Measurements from ENCODE around the gene TEX12.
"Not testable (repeated sequence)": the region's sequence is repeated elsewhere in the genome, so short reads cannot be mapped to it uniquely, and the experiment has no call there.

Gene TEX12

GRCh38 chr11:112162761-112163546, 4.2 kb upstream of the TEX12 start:
- in situ Hi-C loops (cut with HindIII; ENCODE audit: low pct_ligation_motif_present, low pct_unique_long_range_greater_than_20kb, low sequenced_read_pairs), result no loop called here
- no peak for DNase-seq

GRCh38 chr11:112163875-112164685, 3.1 kb upstream of the TEX12 start, which contains the start of gene IL18:
Gene IL18, minus strand, starts transcription at chr11:112164094. Its CDS starts 9,041 bp downstream, at chr11:112155053.
- in situ Hi-C loops (cut with HindIII; ENCODE audit: low pct_ligation_motif_present, low pct_unique_long_range_greater_than_20kb, low sequenced_read_pairs), result no loop called here
- peak; percentile 89 for DNase-seq

GRCh38 chr11:112165049-112165448, 2.1 kb upstream of the TEX12 start:
- in situ Hi-C loops (cut with HindIII; ENCODE audit: low pct_ligation_motif_present, low pct_unique_long_range_greater_than_20kb, low sequenced_read_pairs), result no loop called here
- no peak for DNase-seq

- DNase-seq, result no peak
- in situ Hi-C loops (cut with HindIII; ENCODE audit: low pct_ligation_motif_present, low pct_unique_long_range_greater_than_20kb, low sequenced_read_pairs), result no loop called here
Measured at GRCh38 chr11:112166562-112166961, 610 bp upstream of the TEX12 start.

- no peak for DNase-seq
- in situ Hi-C loops (cut with HindIII; ENCODE audit: low pct_ligation_motif_present, low pct_unique_long_range_greater_than_20kb, low sequenced_read_pairs), result no loop called here
Measured at GRCh38 chr11:112172362-112172994, 5.3 kb downstream of the TEX12 start.

GRCh38 chr11:112173152-112173551, 6.0 kb downstream of the TEX12 start:
- DNase-seq, result no peak
- in situ Hi-C loops (cut with HindIII; ENCODE audit: low pct_ligation_motif_present, low pct_unique_long_range_greater_than_20kb, low sequenced_read_pairs), result no loop called here

GRCh38 chr11:112174789-112175598, 7.8 kb downstream of the TEX12 start, which contains the start of gene BCO2:
Gene BCO2, plus strand, starts transcription at chr11:112175512. Its CDS starts 90 bp downstream, at chr11:112175602.
- in situ Hi-C loops (cut with HindIII; ENCODE audit: low pct_ligation_motif_present, low pct_unique_long_range_greater_than_20kb, low sequenced_read_pairs), result no loop called here
- DNase-seq, result peak; percentile 61

- DNase-seq, result no peak
- in situ Hi-C loops (cut with HindIII; ENCODE audit: low pct_ligation_motif_present, low pct_unique_long_range_greater_than_20kb, low sequenced_read_pairs), result no loop called here
Measured at GRCh38 chr11:112175599-112175952, 8.4 kb downstream of the TEX12 start.

- no peak for DNase-seq
- in situ Hi-C loops (cut with HindIII; ENCODE audit: low pct_ligation_motif_present, low pct_unique_long_range_greater_than_20kb, low sequenced_read_pairs), result no loop called here
Measured at GRCh38 chr11:112176077-112176476, 8.9 kb downstream of the TEX12 start.

GRCh38 chr11:112177589-112177988, 10.4 kb downstream of the TEX12 start:
- no peak for DNase-seq

GRCh38 chr11:112178428-112178827, 11.3 kb downstream of the TEX12 start:
- DNase-seq, result no peak
- in situ Hi-C loops (cut with HindIII; ENCODE audit: low pct_ligation_motif_present, low pct_unique_long_range_greater_than_20kb, low sequenced_read_pairs), result no loop called here

More at GRCh38 chr11:112177589-112177988, 10.4 kb downstream of the TEX12 start:
- in situ Hi-C loops (cut with HindIII; ENCODE audit: low pct_ligation_motif_present, low pct_unique_long_range_greater_than_20kb, low sequenced_read_pairs), result no loop called here

GRCh38 chr11:112178936-112179335, 11.8 kb downstream of the TEX12 start:
- in situ Hi-C loops (cut with HindIII; ENCODE audit: low pct_ligation_motif_present, low pct_unique_long_range_greater_than_20kb, low sequenced_read_pairs), result no loop called here
- DNase-seq, result no peak

GRCh38 chr11:112179601-112180000, 12.4 kb downstream of the TEX12 start:
- DNase-seq, result no peak
- in situ Hi-C loops (cut with HindIII; ENCODE audit: low pct_ligation_motif_present, low pct_unique_long_range_greater_than_20kb, low sequenced_read_pairs), result no loop called here

GRCh38 chr11:112182867-112183266, 15.7 kb downstream of the TEX12 start:
- no peak for DNase-seq
- in situ Hi-C loops (cut with HindIII; ENCODE audit: low pct_ligation_motif_present, low pct_unique_long_range_greater_than_20kb, low sequenced_read_pairs), result no loop called here

GRCh38 chr11:112185883-112186282, 18.7 kb downstream of the TEX12 start:
- no peak for DNase-seq
- in situ Hi-C loops (cut with HindIII; ENCODE audit: low pct_ligation_motif_present, low pct_unique_long_range_greater_than_20kb, low sequenced_read_pairs), result no loop called here

GRCh38 chr11:112186304-112186703, 19.1 kb downstream of the TEX12 start:
- in situ Hi-C loops (cut with HindIII; ENCODE audit: low pct_ligation_motif_present, low pct_unique_long_range_greater_than_20kb, low sequenced_read_pairs), result no loop called here

GRCh38 chr11:112195113-112195512, 27.9 kb downstream of the TEX12 start:
- in situ Hi-C loops (cut with HindIII; ENCODE audit: low pct_ligation_motif_present, low pct_unique_long_range_greater_than_20kb, low sequenced_read_pairs), result not testable (repeated sequence)
- peak; percentile 57 for DNase-seq

More at GRCh38 chr11:112186304-112186703, 19.1 kb downstream of the TEX12 start:
- DNase-seq, result no peak

GRCh38 chr11:112195951-112196351, 28.8 kb downstream of the TEX12 start:
- DNase-seq, result peak; percentile 48

More at GRCh38 chr11:112195951-112196351, 28.8 kb downstream of the TEX12 start:
- in situ Hi-C loops (cut with HindIII; ENCODE audit: low pct_ligation_motif_present, low pct_unique_long_range_greater_than_20kb, low sequenced_read_pairs), result no loop called here
